Peyer's patch (tissue), 4 donors: ENCODE measurements around the gene NFU1. TPM values are rescaled to one million over a fixed set of nuclear protein-coding genes. Genes with fewer than 3 reads are reported as not detected.

Experiments
- DNase-seq, 3 donors: peaks; one replicate each; pipeline ENCODE4 v3.0.0-alpha.2; 2017 to 2019
- H3K27ac ChIP-seq, 4 donors: fragments of 200-600 bp; sonication (generic); one replicate each; pipeline ENCODE4 v1.5.1; 2016 to 2019
- H3K27me3 ChIP-seq, 2 donors: fragments of 200-600 bp; sonication (generic); one replicate each; pipeline ENCODE4 v1.5.1; 2019
- H3K36me3 ChIP-seq, 3 donors: fragments of 200-600 bp; sonication (generic); one replicate each; pipeline ENCODE4 v1.5.1; 2016 to 2019
- H3K4me1 ChIP-seq, 4 donors: fragments of 200-600 bp; sonication (generic); one replicate each; pipeline ENCODE4 v1.5.1; 2016 to 2019
- H3K4me3 ChIP-seq, 4 donors: fragments of 200-600 bp; sonication (generic); 1 replicate in 3 of 4; 2 replicates in 1 of 4; pipeline ENCODE4 v1.5.1; 2016 to 2019; ENCODE audit warnings: mild to moderate bottlenecking in 1 of 4
- H3K9me3 ChIP-seq, 4 donors: fragments of 200-600 bp; sonication (generic); one replicate each; pipeline ENCODE4 v1.5.1; 2016 to 2019; ENCODE audit warnings: mild to moderate bottlenecking in 1 of 4
- CTCF ChIP-seq, 6 experiments: fragments of 450-650 bp in 4 of 6; fragments of 200-600 bp in 2 of 6; sonication (generic) in 1 of 6; IDR thresholded peaks; one replicate each; pipeline ENCODE4 v1.5.1; 2017 to 2019; ENCODE audit warnings: antibody characterized with exemption in 6 of 6, mild to moderate bottlenecking in 3 of 6, moderate library complexity in 1 of 6
- POLR2A ChIP-seq, 2 donors: fragments of 450-650 bp; IDR thresholded peaks; one replicate each; pipeline ENCODE4 v1.5.1; 2017; ENCODE audit warnings: antibody characterized with exemption in 2 of 2, mild to moderate bottlenecking in 2 of 2, moderate library complexity in 2 of 2
- total RNA-seq, 4 donors: library from RNA; depleted of rRNA; stranded (reverse); fragments of >200 nt; gene quantifications; one replicate each; pipeline ENCODE4 v1.1.0, GENCODE V29; 2016

NFU1 gene
- total RNA-seq, 4 donors from 2014 or later: 16.9 to 47.0 (median 40.4) TPM

GRCh38 chr2:69382547-69382946, 54.7 kb downstream of the NFU1 start:
- H3K27ac ChIP-seq: peak overlapping the region in 3 of 4 donors; percentile 1 to 68 (median 59)
- no peaks in the 10 kb centered on the region for H3K36me3 ChIP-seq
- no peak overlapping the region for H3K4me3 ChIP-seq
- no peaks in the 10 kb centered on the region for H3K9me3 ChIP-seq
- no peak for TF ChIP-seq CTCF (IDR thresholded peaks at IDR 0.05)
- no peak for TF ChIP-seq POLR2A (IDR thresholded peaks at IDR 0.05)
- DNase-seq: no peak
- H3K27me3 ChIP-seq: no peaks in the 10 kb centered on the region
- H3K4me1 ChIP-seq: peaks cover 0 to 42% (median 2%) of the 10 kb centered on the region in 4 donors

GRCh38 chr2:69381337-69381737, 55.9 kb downstream of the NFU1 start:
- Histone ChIP-seq H3K4me1 (peaks cover 0 to 41% (median 2%) of the 10 kb centered on the region in 4 donors), H3K27me3 (no peaks in the 10 kb centered on the region), H3K9me3 (no peaks in the 10 kb centered on the region), H3K27ac (no peak overlapping the region), H3K36me3 (no peaks in the 10 kb centered on the region), H3K4me3 (no peak overlapping the region)
- TF ChIP-seq POLR2A (IDR thresholded peaks at IDR 0.05) (no peak), CTCF (IDR thresholded peaks at IDR 0.05) (no peak)
- DNase-seq: no peak

GRCh38 chr2:69380072-69380917, 56.9 kb downstream of the NFU1 start:
- Histone ChIP-seq H3K27me3 (no peaks in the 10 kb centered on the region), H3K4me3 (no peak overlapping the region), H3K9me3 (no peaks in the 10 kb centered on the region), H3K36me3 (no peaks in the 10 kb centered on the region), H3K4me1 (peaks cover 0 to 35% (median 2%) of the 10 kb centered on the region in 4 donors), H3K27ac (no peak overlapping the region)
- DNase-seq: no peak
- TF ChIP-seq CTCF (IDR thresholded peaks at IDR 0.05) (no peak), POLR2A (IDR thresholded peaks at IDR 0.05) (no peak)

- Histone ChIP-seq H3K36me3 (peaks cover 0 to 22% (median 0%) of the 10 kb centered on the region in 3 donors), H3K27ac (no peak overlapping the region), H3K4me3 (no peak overlapping the region), H3K4me1 (peaks cover 0 to 11% (median 0%) of the 10 kb centered on the region in 4 donors), H3K9me3 (no peaks in the 10 kb centered on the region), H3K27me3 (no peaks in the 10 kb centered on the region)
- no peak for DNase-seq
- no peak for TF ChIP-seq POLR2A (IDR thresholded peaks at IDR 0.05)
- TF ChIP-seq CTCF (IDR thresholded peaks at IDR 0.05): no peak
Measured at GRCh38 chr2:69376403-69376802, 60.8 kb downstream of the NFU1 start.

GRCh38 chr2:69375494-69376353, 61.5 kb downstream of the NFU1 start:
- DNase-seq: no peak
- TF ChIP-seq POLR2A (IDR thresholded peaks at IDR 0.05): no peak
- TF ChIP-seq CTCF (IDR thresholded peaks at IDR 0.05): peak in 5 of 6 experiments; percentile 6 to 80 (median 76)
- Histone ChIP-seq H3K27ac (peak overlapping the region in 1 of 4 donors; percentile 42), H3K4me1 (peaks cover 0 to 6% (median 0%) of the 10 kb centered on the region in 4 donors), H3K4me3 (no peak overlapping the region), H3K27me3 (no peaks in the 10 kb centered on the region), H3K9me3 (no peaks in the 10 kb centered on the region), H3K36me3 (peaks cover 0 to 28% (median 0%) of the 10 kb centered on the region in 3 donors)
